ENCODE measurements around the gene PALMD.
A peak's percentile ranks its signal among the peaks of the same experiment; 100 is the strongest.

PALMD gene

GRCh38 chr1:99643021-99643779, 2.7 kb upstream of the PALMD start:
- H3K4me1 ChIP-seq, result no peaks in the 10 kb centered on the region
- H3K27ac ChIP-seq, result no peak overlapping the region
- no peaks in the 10 kb centered on the region for H3K36me3 ChIP-seq
- no peak overlapping the region for H3K4me3 ChIP-seq
- no peak overlapping the region for H3K9ac ChIP-seq
- no peaks in the 10 kb centered on the region for H3K9me3 ChIP-seq (replicated peaks in 1 of 11)
- TF ChIP-seq Cebpa-rat (IDR thresholded peaks at IDR 0.05), result no peak
- no peak overlapping the region for H3K4me2 ChIP-seq
- no peaks in the 10 kb centered on the region for H4K20me1 ChIP-seq
- no peaks in the 10 kb centered on the region for H3K27me3 ChIP-seq

- H3K4me2 ChIP-seq, result no peak overlapping the region
- H3K27me3 ChIP-seq, result no peaks in the 10 kb centered on the region
- no peak overlapping the region for H3K4me3 ChIP-seq
- H3K36me3 ChIP-seq, result no peaks in the 10 kb centered on the region
- H4K20me1 ChIP-seq, result no peaks in the 10 kb centered on the region
- no peak for TF ChIP-seq Cebpa-rat (IDR thresholded peaks at IDR 0.05)
- H3K9me3 ChIP-seq (replicated peaks in 1 of 11), result no peaks in the 10 kb centered on the region
- no peak overlapping the region for H3K9ac ChIP-seq
- no peak overlapping the region for H3K27ac ChIP-seq
- no peaks in the 10 kb centered on the region for H3K4me1 ChIP-seq
Observed at GRCh38 chr1:99644279-99645004, 1.5 kb upstream of the PALMD start.

- Histone ChIP-seq H3K4me1 (no peaks in the 10 kb centered on the region), H3K27me3 (no peaks in the 10 kb centered on the region), H3K9ac (no peak overlapping the region), H3K27ac (no peak overlapping the region), H3K36me3 (no peaks in the 10 kb centered on the region), H3K4me2 (no peak overlapping the region), H4K20me1 (no peaks in the 10 kb centered on the region), H3K9me3 (replicated peaks in 1 of 11) (no peaks in the 10 kb centered on the region), H3K4me3 (no peak overlapping the region)
- TF ChIP-seq Cebpa-rat (IDR thresholded peaks at IDR 0.05), result 0 out of 22 replicates have a peak, but pooled peaks of 1 of the 11 experiments have one; percentile 39
Observed at GRCh38 chr1:99645203-99645602, 710 bp upstream of the PALMD start.

- no peak overlapping the region for H3K9ac ChIP-seq
- H3K9me3 ChIP-seq (replicated peaks in 1 of 11), result no peaks in the 10 kb centered on the region
- H3K27me3 ChIP-seq, result no peaks in the 10 kb centered on the region
- no peaks in the 10 kb centered on the region for H3K36me3 ChIP-seq
- no peaks in the 10 kb centered on the region for H4K20me1 ChIP-seq
- no peak overlapping the region for H3K4me2 ChIP-seq
- no peaks in the 10 kb centered on the region for H3K4me1 ChIP-seq
- TF ChIP-seq Cebpa-rat (IDR thresholded peaks at IDR 0.05), result no peak
- H3K27ac ChIP-seq, result no peak overlapping the region
- no peak overlapping the region for H3K4me3 ChIP-seq
Observed at GRCh38 chr1:99646868-99647267, 955 bp downstream of the PALMD start.

- TF ChIP-seq Cebpa-rat (IDR thresholded peaks at IDR 0.05), result no peak
Observed at GRCh38 chr1:99647490-99647889, 1.6 kb downstream of the PALMD start.

GRCh38 chr1:99648107-99648506, 2.2 kb downstream of the PALMD start:
- no peaks in the 10 kb centered on the region for H4K20me1 ChIP-seq
- no peak overlapping the region for H3K4me3 ChIP-seq
- TF ChIP-seq Cebpa-rat (IDR thresholded peaks at IDR 0.05), result no peak
- H3K36me3 ChIP-seq, result no peaks in the 10 kb centered on the region
- H3K9me3 ChIP-seq (replicated peaks in 1 of 11), result no peaks in the 10 kb centered on the region
- H3K4me1 ChIP-seq, result no peaks in the 10 kb centered on the region
- H3K4me2 ChIP-seq, result no peak overlapping the region
- no peak overlapping the region for H3K27ac ChIP-seq
- H3K27me3 ChIP-seq, result no peaks in the 10 kb centered on the region
- no peak overlapping the region for H3K9ac ChIP-seq

More at GRCh38 chr1:99647490-99647889, 1.6 kb downstream of the PALMD start:
- H3K9ac ChIP-seq, result no peak overlapping the region
- no peak overlapping the region for H3K4me3 ChIP-seq
- H3K27me3 ChIP-seq, result no peaks in the 10 kb centered on the region
- no peak overlapping the region for H3K4me2 ChIP-seq
- H3K27ac ChIP-seq, result no peak overlapping the region
- no peaks in the 10 kb centered on the region for H3K36me3 ChIP-seq
- no peaks in the 10 kb centered on the region for H3K4me1 ChIP-seq
- H3K9me3 ChIP-seq (replicated peaks in 1 of 11), result no peaks in the 10 kb centered on the region
- no peaks in the 10 kb centered on the region for H4K20me1 ChIP-seq

GRCh38 chr1:99650030-99650429, 4.1 kb downstream of the PALMD start:
- H3K4me2 ChIP-seq, result no peak overlapping the region
- no peak for TF ChIP-seq Cebpa-rat (IDR thresholded peaks at IDR 0.05)
- H3K27ac ChIP-seq, result no peak overlapping the region
- H3K9me3 ChIP-seq (replicated peaks in 1 of 11), result no peaks in the 10 kb centered on the region
- H3K27me3 ChIP-seq, result no peaks in the 10 kb centered on the region
- H4K20me1 ChIP-seq, result no peaks in the 10 kb centered on the region
- no peak overlapping the region for H3K4me3 ChIP-seq
- no peaks in the 10 kb centered on the region for H3K36me3 ChIP-seq
- no peaks in the 10 kb centered on the region for H3K4me1 ChIP-seq
- H3K9ac ChIP-seq, result no peak overlapping the region

GRCh38 chr1:99650773-99651437, 5.0 kb downstream of the PALMD start:
- H3K4me1 ChIP-seq, result no peaks in the 10 kb centered on the region
- no peak overlapping the region for H3K4me2 ChIP-seq
- no peak overlapping the region for H3K4me3 ChIP-seq
- H4K20me1 ChIP-seq, result no peaks in the 10 kb centered on the region
- H3K27me3 ChIP-seq, result no peaks in the 10 kb centered on the region
- TF ChIP-seq Cebpa-rat (IDR thresholded peaks at IDR 0.05), result no peak
- H3K9ac ChIP-seq, result no peak overlapping the region
- H3K27ac ChIP-seq, result no peak overlapping the region
- no peaks in the 10 kb centered on the region for H3K36me3 ChIP-seq
- H3K9me3 ChIP-seq (replicated peaks in 1 of 11), result no peaks in the 10 kb centered on the region

- no peaks in the 10 kb centered on the region for H4K20me1 ChIP-seq
- H3K4me3 ChIP-seq, result no peak overlapping the region
- H3K4me2 ChIP-seq, result no peak overlapping the region
- no peak for TF ChIP-seq Cebpa-rat (IDR thresholded peaks at IDR 0.05)
- H3K9ac ChIP-seq, result no peak overlapping the region
- no peaks in the 10 kb centered on the region for H3K9me3 ChIP-seq (replicated peaks in 1 of 11)
- H3K36me3 ChIP-seq, result no peaks in the 10 kb centered on the region
- H3K4me1 ChIP-seq, result no peaks in the 10 kb centered on the region
- no peaks in the 10 kb centered on the region for H3K27me3 ChIP-seq
- H3K27ac ChIP-seq, result no peak overlapping the region
Observed at GRCh38 chr1:99652881-99653281, 7.0 kb downstream of the PALMD start.
